Neural crest cell (in vitro differentiated cells): Measurements from ENCODE around the gene TMEM156. TPM values are rescaled to one million over a fixed set of nuclear protein-coding genes. Genes with fewer than 3 reads are reported as not detected.

Source experiments
- DNase-seq: peaks from one replicate; pipeline ENCODE4 v3.0.0; 2021; ENCODE audit warnings: low read depth, mixed read lengths, low spot score
- H3K27ac Mint-ChIP-seq: one replicate; pipeline ENCODE4 v1.8.0; 2021; ENCODE audit warnings: mild to moderate bottlenecking, mixed read lengths; ENCODE audit not compliant: unreplicated experiment
- H3K27me3 Mint-ChIP-seq: 2 replicates; pipeline ENCODE4 v1.8.0; 2021; ENCODE audit warnings: low read depth, mild to moderate bottlenecking, mixed read lengths
- H3K36me3 Mint-ChIP-seq: 2 replicates; pipeline ENCODE4 v1.8.0; 2021; ENCODE audit warnings: low read depth, mild to moderate bottlenecking, mixed read lengths
- H3K4me1 Mint-ChIP-seq: 2 replicates; pipeline ENCODE4 v1.8.0; 2021; ENCODE audit warnings: mixed read lengths
- H3K4me3 Mint-ChIP-seq: one replicate; pipeline ENCODE4 v1.8.0; 2021; ENCODE audit warnings: mild to moderate bottlenecking, mixed read lengths
- H3K9me3 Mint-ChIP-seq: 2 replicates; pipeline ENCODE4 v1.8.0; 2021; ENCODE audit warnings: mixed read lengths
- CTCF ChIP-seq: fragments of 200-600 bp; sonication (generic); conservative IDR thresholded peaks from 2 replicates; pipeline ENCODE4 v1.5.0; 2021; ENCODE audit warnings: antibody characterized with exemption, mild to moderate bottlenecking
- long read RNA-seq: library from polyadenylated mRNA; unstranded; transcript quantifications from one replicate; pipeline ENCODE4 v2.0.0, GENCODE V29; 2020
- total RNA-seq: library from RNA; stranded (reverse); gene quantifications from 2 replicates; pipeline ENCODE4 v1.2.1, GENCODE V29; 2021

TMEM156 gene
- total RNA-seq, result not detected in 2 replicates
- long read RNA-seq, result 0 reads

- no peaks in the 10 kb centered on the region for H3K9me3 Mint-ChIP-seq
- no peak within 1 kb of the TSS for H3K4me3 Mint-ChIP-seq
- H3K27me3 Mint-ChIP-seq, result no peaks in the 10 kb centered on the region
- no peaks in the 10 kb centered on the region for H3K36me3 Mint-ChIP-seq
- DNase-seq, result no peak
- TF ChIP-seq CTCF, result no peak
- H3K27ac Mint-ChIP-seq, result no peak within 1 kb of the TSS
- H3K4me1 Mint-ChIP-seq, result peaks cover under 1% of the 10 kb centered on the region
Observed at GRCh38 chr4:39032218-39033085, at the start of gene TMEM156. Gene TMEM156 (minus strand): TSS chr4:39032409. CDS start chr4:39032313, 96 bp downstream.

- peaks cover 2% of the 10 kb centered on the region for H3K9me3 Mint-ChIP-seq
- no peak for TF ChIP-seq CTCF
- no peak overlapping the region for H3K27ac Mint-ChIP-seq
- H3K4me1 Mint-ChIP-seq, result no peaks in the 10 kb centered on the region
- H3K27me3 Mint-ChIP-seq, result no peaks in the 10 kb centered on the region
- peaks cover 18% of the 10 kb centered on the region for H3K36me3 Mint-ChIP-seq
- H3K4me3 Mint-ChIP-seq, result no peak overlapping the region
- no peak for DNase-seq
Observed at GRCh38 chr4:39078829-39079228, 46.6 kb upstream of the TMEM156 start.

- no peak overlapping the region for H3K27ac Mint-ChIP-seq
- no peak for TF ChIP-seq CTCF
Observed at GRCh38 chr4:39068907-39069306, 36.7 kb upstream of the TMEM156 start.

GRCh38 chr4:39067451-39067850 lies 35.2 kb upstream of the TMEM156 start:
- Mint-ChIP-seq H3K4me1 (peaks cover 9% of the 10 kb centered on the region), H3K27ac (no peak overlapping the region), H3K9me3 (no peaks in the 10 kb centered on the region), H3K36me3 (no peaks in the 10 kb centered on the region), H3K4me3 (no peak overlapping the region), H3K27me3 (no peaks in the 10 kb centered on the region)
- TF ChIP-seq CTCF, result no peak
- DNase-seq, result no peak

More at GRCh38 chr4:39068907-39069306, 36.7 kb upstream of the TMEM156 start:
- DNase-seq, result no peak
- no peaks in the 10 kb centered on the region for H3K9me3 Mint-ChIP-seq
- H3K36me3 Mint-ChIP-seq, result no peaks in the 10 kb centered on the region
- H3K4me3 Mint-ChIP-seq, result no peak overlapping the region
- no peaks in the 10 kb centered on the region for H3K27me3 Mint-ChIP-seq
- no peaks in the 10 kb centered on the region for H3K4me1 Mint-ChIP-seq

GRCh38 chr4:39067031-39067430 lies 34.8 kb upstream of the TMEM156 start:
- Mint-ChIP-seq H3K27ac (no peak overlapping the region), H3K9me3 (no peaks in the 10 kb centered on the region), H3K4me1 (peaks cover 13% of the 10 kb centered on the region), H3K4me3 (no peak overlapping the region), H3K36me3 (no peaks in the 10 kb centered on the region), H3K27me3 (no peaks in the 10 kb centered on the region)
- TF ChIP-seq CTCF, result no peak
- DNase-seq, result no peak
